HepG2 (cell line): ENCODE measurements around the gene ABCA13. TPM values are rescaled to one million over a fixed set of nuclear protein-coding genes. Genes with fewer than 3 reads are reported as not detected.

Experiments
- ATAC-seq: fragments of 200-7000 bp; cut with Tn5 transposase; 3 replicates; pipeline ENCODE4 v1.9.1; 2020; ENCODE audit warnings: mild to moderate bottlenecking, moderate library complexity
- BruUV-seq: library from RNA; stranded (reverse); fragments of 400-500 nt; replicated peaks from 2 replicates; lab custom pipeline; 2021; lab: Mats Ljungman, UMichigan
- CTCF ChIA-PET: fragments of 300-600 bp; formaldehyde crosslinking; extraction: SDS; loops from one replicate; lab custom pipeline; 2021; ENCODE audit warnings: low total read pairs, inconsistent platforms, low intra/inter-chr PET ratio; lab: Yijun Ruan, JAX
- POLR2A ChIA-PET: fragments of 350-600 bp; sonication (Branson Sonifier 250); formaldehyde crosslinking; loops from one replicate; lab custom pipeline; 2020; ENCODE audit warnings: antibody characterized with exemption, inconsistent platforms; lab: Yijun Ruan, JAX
- DNase-seq: peaks from one replicate; pipeline ENCODE4 v3.0.0-alpha.2; 2015; ENCODE audit warnings: low spot score
- FAIRE-seq: peaks from 3 replicates; lab custom pipeline; 2011; peaks lifted over from hg19 to GRCh38; lab: Jason Lieb, UNC
- H2AFZ ChIP-seq: one replicate; pipeline ENCODE4 v1.6.1; 2011; ENCODE audit warnings: low read length, inconsistent platforms
- H3K27ac ChIP-seq: fragments of 300-600 bp; 3 replicates; pipeline ENCODE4 v1.8.0; 2011; ENCODE audit warnings: mixed run types, mild to moderate bottlenecking, mixed read lengths, low read length, inconsistent platforms; ENCODE audit not compliant: insufficient read depth; ENCODE audit errors: extremely low read length
- H3K27me3 ChIP-seq, 2 experiments: fragments of 200-600 bp in 1 of 2; 2 replicates in 1 of 2; 3 replicates in 1 of 2; pipeline versions ENCODE4 v1.6.0 to v1.8.0; 2011; ENCODE audit warnings: low read length in 2 of 2, mild to moderate bottlenecking in 2 of 2, moderate library complexity in 2 of 2, inconsistent platforms in 1 of 2; ENCODE audit not compliant: insufficient read depth in 2 of 2, control insufficient read depth in 1 of 2
- H3K36me3 ChIP-seq, 2 experiments: fragments of 200-600 bp in 1 of 2; replicated peaks in 1 of 2; 2 replicates in 1 of 2; 3 replicates in 1 of 2; pipeline versions ENCODE4 v1.5.1 to v1.8.0; 2011; ENCODE audit warnings: low read length in 2 of 2, inconsistent platforms in 1 of 2; ENCODE audit not compliant: insufficient read depth in 2 of 2, control insufficient read depth in 1 of 2
- H3K4me1 ChIP-seq: 2 replicates; pipeline ENCODE4 v1.5.1; 2012; ENCODE audit warnings: low read length, inconsistent platforms; ENCODE audit not compliant: insufficient read depth
- H3K4me2 ChIP-seq: 2 replicates; pipeline ENCODE4 v1.6.0; 2011; ENCODE audit warnings: low read depth, low read length, inconsistent platforms
- H3K4me3 ChIP-seq, 3 experiments: fragments of 200-600 bp in 1 of 3; sonication (generic), shearing (Covaris generic) in 1 of 3; replicated peaks in 1 of 3; 2 replicates each; pipeline ENCODE4 v1.5.1; 2011 to 2016; ENCODE audit warnings: low read length in 3 of 3, inconsistent platforms in 2 of 3, low read depth in 2 of 3, mild to moderate bottlenecking in 2 of 3, control low read depth in 1 of 3, mixed read lengths in 1 of 3; ENCODE audit not compliant: insufficient read depth in 1 of 3
- H3K79me2 ChIP-seq: one replicate; pipeline ENCODE4 v1.6.1; 2011; ENCODE audit warnings: low read length, inconsistent platforms; ENCODE audit not compliant: insufficient read depth
- H3K9ac ChIP-seq: 2 replicates; pipeline ENCODE4 v1.6.0; 2011; ENCODE audit warnings: mild to moderate bottlenecking, low read depth, low read length, inconsistent platforms; ENCODE audit not compliant: insufficient read depth
- H3K9me3 ChIP-seq: 2 replicates; pipeline ENCODE4 v1.5.1; 2012; ENCODE audit warnings: mild to moderate bottlenecking, low read length
- H4K20me1 ChIP-seq: 2 replicates; pipeline ENCODE4 v1.6.0; 2011; ENCODE audit warnings: inconsistent platforms, mild to moderate bottlenecking, low read length, moderate library complexity; ENCODE audit not compliant: insufficient read depth
- AGO1 ChIP-seq: fragments of 200-400 bp; formaldehyde crosslinking; IDR thresholded peaks from 2 replicates; pipeline ENCODE4 v1.6.1; 2017; ENCODE audit warnings: mild to moderate bottlenecking, low read depth, low read length, moderate library complexity; ENCODE audit not compliant: poor library complexity, severe bottlenecking
- CBX2 ChIP-seq, 2 experiments: fragments of 200-600 bp in 1 of 2; sonication (generic); formaldehyde crosslinking in 1 of 2; IDR thresholded peaks; 2 replicates each; pipeline versions ENCODE4 v1.7.0 to v1.8.1; 2018 to 2022; ENCODE audit warnings: low read depth in 2 of 2, low read length in 1 of 2, mild to moderate bottlenecking in 1 of 2, missing genetic modification reagents in 1 of 2
- MAF1 ChIP-seq: sonication (generic); formaldehyde crosslinking; IDR thresholded peaks from 2 replicates; pipeline ENCODE4 v1.5.0; 2020; ENCODE audit warnings: missing genetic modification reagents, borderline replicate concordance
- PAWR ChIP-seq: sonication (generic); formaldehyde crosslinking; IDR thresholded peaks from 2 replicates; pipeline ENCODE4 v1.4.0; 2020; ENCODE audit warnings: missing genetic modification reagents, mild to moderate bottlenecking, borderline replicate concordance
- SPEN ChIP-seq: sonication (generic); formaldehyde crosslinking; IDR thresholded peaks from 2 replicates; pipeline ENCODE4 v1.5.1; 2020; ENCODE audit warnings: low read depth, mild to moderate bottlenecking, missing genetic modification reagents
- SUZ12 ChIP-seq: fragments of 150-350 bp; IDR thresholded peaks from 2 replicates; pipeline ENCODE4 v1.6.1; 2014; ENCODE audit warnings: low read depth, low read length
- ZBTB4 ChIP-seq: sonication (generic); formaldehyde crosslinking; IDR thresholded peaks from 2 replicates; pipeline ENCODE4 v1.4.0; 2020; ENCODE audit warnings: missing genetic modification reagents, mild to moderate bottlenecking, borderline replicate concordance
- ZNF34 ChIP-seq: sonication (generic); formaldehyde crosslinking; IDR thresholded peaks from 2 replicates; pipeline ENCODE4 v1.4.0; 2020; ENCODE audit warnings: mild to moderate bottlenecking, missing genetic modification reagents, borderline replicate concordance
- ZNF749 ChIP-seq: sonication (generic); formaldehyde crosslinking; IDR thresholded peaks from 2 replicates; pipeline ENCODE4 v1.8.0; 2022; ENCODE audit warnings: mild to moderate bottlenecking, missing genetic modification reagents, moderate library complexity, borderline replicate concordance
- WGBS: methylation state at CpG from one replicate; pipeline ENCODE4 v1.1.6; 2017; ENCODE audit warnings: low lambda C conversion rate; 5-methylcytosine and 5-hydroxymethylcytosine counted together
- in situ Hi-C: cut with HindIII; loops from 2 replicates; pipeline ENCODE4 v1.10.0; 2017; ENCODE audit warnings: low pct_unique_long_range_greater_than_20kb; ENCODE audit not compliant: extremely low pct_ligation_motif_present
- intact Hi-C: fragments of 100-400 bp; cut with micrococcal nuclease; formaldehyde crosslinking; loops from one replicate; pipeline ENCODE4 v1.10.0; 2022; ENCODE audit not compliant: unreplicated experiment
- polyA plus RNA-seq, 8 experiments: library from polyadenylated mRNA; depleted of rRNA in 3 of 8; stranded (reverse) in 7 of 8; unstranded in 1 of 8; fragments of >200 nt; fragmentation: Illumina TruSeq in 4 of 8; extraction: Trizol in 4 of 8; gene quantifications; 2 replicates each; pipeline versions ENCODE4 v1.2.1 to v1.2.3, GENCODE V29; 2011 to 2016; ENCODE audit warnings: low read depth in 4 of 8, missing spikeins in 1 of 8, mixed read lengths in 1 of 8; ENCODE audit not compliant: insufficient read depth in 1 of 8
- total RNA-seq, 5 experiments: library from RNA; depleted of rRNA; stranded (reverse); fragments of >200 nt; fragmentation: Illumina TruSeq; extraction: Trizol; gene quantifications; 2 replicates each; pipeline ENCODE4 v1.2.3, GENCODE V29; 2016; ENCODE audit warnings: low read depth in 1 of 5
- TF ChIP-seq, protein P1 (sequence below): sonication (generic); formaldehyde crosslinking; conservative IDR thresholded peaks from 2 replicates; pipeline ENCODE4 v1.4.0; 2020; ENCODE audit warnings: missing genetic modification reagents
- TF ChIP-seq, protein P2 (sequence below): sonication (generic); formaldehyde crosslinking; IDR thresholded peaks from 2 replicates; pipeline ENCODE4 v1.4.0; 2020; ENCODE audit warnings: missing genetic modification reagents
- TF ChIP-seq, protein P3 (sequence below): sonication (generic); formaldehyde crosslinking; IDR thresholded peaks from 2 replicates; pipeline ENCODE4 v1.5.0; 2020; ENCODE audit warnings: missing genetic modification reagents

ABCA13 gene
- total and polyA plus RNA-seq, 2 of the 13 experiments (the other 11 are each of a cell fraction or from before 2014, with no cell fraction given), result 0.03 TPM; not detected in 1

DNA sequence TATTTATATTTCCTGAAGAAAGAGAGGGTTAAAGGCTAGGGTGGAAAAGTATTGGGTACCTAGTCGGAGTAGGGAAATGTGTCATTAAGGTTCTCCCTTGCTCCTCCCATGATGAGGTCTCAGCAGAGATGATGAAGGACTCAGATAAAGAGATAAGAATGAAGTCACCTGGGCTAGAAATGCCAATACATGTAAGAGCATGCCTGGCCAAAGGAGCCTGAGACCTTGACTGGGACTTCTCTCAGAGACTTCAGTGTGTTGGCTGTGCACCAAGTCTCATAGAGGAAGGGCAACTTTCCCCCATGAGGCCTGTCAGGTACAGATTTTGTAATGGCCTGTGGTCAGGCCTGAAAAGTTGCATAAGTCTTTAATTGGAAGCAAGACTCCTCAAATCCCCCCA lies 392.1 kb downstream of the ABCA13 start:
- H3K4me3 ChIP-seq, result no peak overlapping the region
- no peak overlapping the region for H3K9ac ChIP-seq
- FAIRE-seq (no peak), ATAC-seq (no peak), DNase-seq (no peak)
- no peaks in the 10 kb centered on the region for H4K20me1 ChIP-seq
- H3K36me3 ChIP-seq, result no peaks in the 10 kb centered on the region
- POLR2A ChIA-PET, result no interaction called here
- in situ Hi-C loops (no loop called here), intact Hi-C loops (no loop called here)
- H3K4me2 ChIP-seq, result no peak overlapping the region
- no peaks in the 10 kb centered on the region for H3K27me3 ChIP-seq
- CTCF ChIA-PET, result no interaction called here
- no peaks in the 10 kb centered on the region for H3K79me2 ChIP-seq
- WGBS, result 0% methylated on average over 1 of the region's 1 CpG
- H3K9me3 ChIP-seq, result no peaks in the 10 kb centered on the region
- no TSS peak for BruUV-seq
- H3K4me1 ChIP-seq, result no peaks in the 10 kb centered on the region
- no peak overlapping the region for H2AFZ ChIP-seq
- no peak overlapping the region for H3K27ac ChIP-seq
- TF ChIP-seq ZBTB4 (CRISPR knock-in tag) (no peak), ZNF749 (CRISPR knock-in tag) (no peak), CBX2 (IDR thresholded peaks at IDR 0.05; ENCODE audit: low read depth, low read length) (no peak), CBX2 (CRISPR knock-in tag; IDR thresholded peaks at IDR 0.05; ENCODE audit: low read depth) (no peak), SPEN (no peak), PAWR (CRISPR knock-in tag) (no peak), MAF1 (no peak), AGO1 (no peak), SUZ12 (no peak), ZNF34 (CRISPR knock-in tag) (no peak)
- TF ChIP-seq, protein P1, sequence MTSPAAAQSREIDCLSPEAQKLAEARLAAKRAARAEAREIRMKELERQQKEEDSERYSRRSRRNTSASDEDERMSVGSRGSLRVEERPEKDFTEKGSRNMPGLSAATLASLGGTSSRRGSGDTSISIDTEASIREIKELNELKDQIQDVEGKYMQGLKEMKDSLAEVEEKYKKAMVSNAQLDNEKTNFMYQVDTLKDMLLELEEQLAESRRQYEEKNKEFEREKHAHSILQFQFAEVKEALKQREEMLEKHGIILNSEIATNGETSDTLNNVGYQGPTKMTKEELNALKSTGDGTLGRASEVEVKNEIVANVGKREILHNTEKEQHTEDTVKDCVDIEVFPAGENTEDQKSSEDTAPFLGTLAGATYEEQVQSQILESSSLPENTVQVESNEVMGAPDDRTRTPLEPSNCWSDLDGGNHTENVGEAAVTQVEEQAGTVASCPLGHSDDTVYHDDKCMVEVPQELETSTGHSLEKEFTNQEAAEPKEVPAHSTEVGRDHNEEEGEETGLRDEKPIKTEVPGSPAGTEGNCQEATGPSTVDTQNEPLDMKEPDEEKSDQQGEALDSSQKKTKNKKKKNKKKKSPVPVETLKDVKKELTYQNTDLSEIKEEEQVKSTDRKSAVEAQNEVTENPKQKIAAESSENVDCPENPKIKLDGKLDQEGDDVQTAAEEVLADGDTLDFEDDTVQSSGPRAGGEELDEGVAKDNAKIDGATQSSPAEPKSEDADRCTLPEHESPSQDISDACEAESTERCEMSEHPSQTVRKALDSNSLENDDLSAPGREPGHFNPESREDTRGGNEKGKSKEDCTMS (CRISPR knock-in tag), result no peak
- TF ChIP-seq, protein P2, sequence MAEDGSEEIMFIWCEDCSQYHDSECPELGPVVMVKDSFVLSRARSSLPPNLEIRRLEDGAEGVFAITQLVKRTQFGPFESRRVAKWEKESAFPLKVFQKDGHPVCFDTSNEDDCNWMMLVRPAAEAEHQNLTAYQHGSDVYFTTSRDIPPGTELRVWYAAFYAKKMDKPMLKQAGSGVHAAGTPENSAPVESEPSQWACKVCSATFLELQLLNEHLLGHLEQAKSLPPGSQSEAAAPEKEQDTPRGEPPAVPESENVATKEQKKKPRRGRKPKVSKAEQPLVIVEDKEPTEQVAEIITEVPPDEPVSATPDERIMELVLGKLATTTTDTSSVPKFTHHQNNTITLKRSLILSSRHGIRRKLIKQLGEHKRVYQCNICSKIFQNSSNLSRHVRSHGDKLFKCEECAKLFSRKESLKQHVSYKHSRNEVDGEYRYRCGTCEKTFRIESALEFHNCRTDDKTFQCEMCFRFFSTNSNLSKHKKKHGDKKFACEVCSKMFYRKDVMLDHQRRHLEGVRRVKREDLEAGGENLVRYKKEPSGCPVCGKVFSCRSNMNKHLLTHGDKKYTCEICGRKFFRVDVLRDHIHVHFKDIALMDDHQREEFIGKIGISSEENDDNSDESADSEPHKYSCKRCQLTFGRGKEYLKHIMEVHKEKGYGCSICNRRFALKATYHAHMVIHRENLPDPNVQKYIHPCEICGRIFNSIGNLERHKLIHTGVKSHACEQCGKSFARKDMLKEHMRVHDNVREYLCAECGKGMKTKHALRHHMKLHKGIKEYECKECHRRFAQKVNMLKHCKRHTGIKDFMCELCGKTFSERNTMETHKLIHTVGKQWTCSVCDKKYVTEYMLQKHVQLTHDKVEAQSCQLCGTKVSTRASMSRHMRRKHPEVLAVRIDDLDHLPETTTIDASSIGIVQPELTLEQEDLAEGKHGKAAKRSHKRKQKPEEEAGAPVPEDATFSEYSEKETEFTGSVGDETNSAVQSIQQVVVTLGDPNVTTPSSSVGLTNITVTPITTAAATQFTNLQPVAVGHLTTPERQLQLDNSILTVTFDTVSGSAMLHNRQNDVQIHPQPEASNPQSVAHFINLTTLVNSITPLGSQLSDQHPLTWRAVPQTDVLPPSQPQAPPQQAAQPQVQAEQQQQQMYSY (CRISPR knock-in tag), result no peak
- TF ChIP-seq, protein P3, sequence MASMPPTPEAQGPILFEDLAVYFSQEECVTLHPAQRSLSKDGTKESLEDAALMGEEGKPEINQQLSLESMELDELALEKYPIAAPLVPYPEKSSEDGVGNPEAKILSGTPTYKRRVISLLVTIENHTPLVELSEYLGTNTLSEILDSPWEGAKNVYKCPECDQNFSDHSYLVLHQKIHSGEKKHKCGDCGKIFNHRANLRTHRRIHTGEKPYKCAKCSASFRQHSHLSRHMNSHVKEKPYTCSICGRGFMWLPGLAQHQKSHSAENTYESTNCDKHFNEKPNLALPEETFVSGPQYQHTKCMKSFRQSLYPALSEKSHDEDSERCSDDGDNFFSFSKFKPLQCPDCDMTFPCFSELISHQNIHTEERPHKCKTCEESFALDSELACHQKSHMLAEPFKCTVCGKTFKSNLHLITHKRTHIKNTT, result no peak
